GM10266 (cell line): ENCODE data around the gene SLC24A3.

Source experiments
- DNase-seq: peaks from one replicate; pipeline ENCODE4 v3.0.0; 2012; ENCODE audit errors: extremely low spot score
- TF ChIP-seq, protein P1 (sequence below): IDR thresholded peaks from 2 replicates; pipeline ENCODE4 v1.5.1; 2012; ENCODE audit warnings: mild to moderate bottlenecking, low read depth; ENCODE audit not compliant: control insufficient read depth, insufficient read depth; ENCODE audit errors: missing control alignments

Gene SLC24A3

DNA sequence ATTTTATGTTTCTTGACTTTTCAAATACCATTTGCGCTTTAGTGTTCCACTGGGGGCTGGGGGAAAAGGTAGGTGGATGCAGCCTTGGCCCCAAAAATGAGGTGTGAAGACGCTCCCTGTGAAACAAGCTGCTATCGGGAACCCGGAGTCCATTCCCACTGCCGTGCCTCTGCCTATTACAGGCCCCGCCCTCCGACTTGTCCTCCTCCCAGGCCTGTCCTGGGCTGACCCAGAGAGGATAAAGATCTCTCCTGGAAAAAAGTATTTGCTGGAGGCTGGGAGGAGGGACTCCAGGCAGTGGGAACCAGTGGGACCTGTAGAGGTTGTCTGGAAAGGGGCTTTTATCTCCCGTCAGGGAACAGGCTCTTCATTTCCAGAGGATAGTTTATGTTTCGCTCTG lies 215.0 kb downstream of the SLC24A3 start:
- TF ChIP-seq, protein P1, sequence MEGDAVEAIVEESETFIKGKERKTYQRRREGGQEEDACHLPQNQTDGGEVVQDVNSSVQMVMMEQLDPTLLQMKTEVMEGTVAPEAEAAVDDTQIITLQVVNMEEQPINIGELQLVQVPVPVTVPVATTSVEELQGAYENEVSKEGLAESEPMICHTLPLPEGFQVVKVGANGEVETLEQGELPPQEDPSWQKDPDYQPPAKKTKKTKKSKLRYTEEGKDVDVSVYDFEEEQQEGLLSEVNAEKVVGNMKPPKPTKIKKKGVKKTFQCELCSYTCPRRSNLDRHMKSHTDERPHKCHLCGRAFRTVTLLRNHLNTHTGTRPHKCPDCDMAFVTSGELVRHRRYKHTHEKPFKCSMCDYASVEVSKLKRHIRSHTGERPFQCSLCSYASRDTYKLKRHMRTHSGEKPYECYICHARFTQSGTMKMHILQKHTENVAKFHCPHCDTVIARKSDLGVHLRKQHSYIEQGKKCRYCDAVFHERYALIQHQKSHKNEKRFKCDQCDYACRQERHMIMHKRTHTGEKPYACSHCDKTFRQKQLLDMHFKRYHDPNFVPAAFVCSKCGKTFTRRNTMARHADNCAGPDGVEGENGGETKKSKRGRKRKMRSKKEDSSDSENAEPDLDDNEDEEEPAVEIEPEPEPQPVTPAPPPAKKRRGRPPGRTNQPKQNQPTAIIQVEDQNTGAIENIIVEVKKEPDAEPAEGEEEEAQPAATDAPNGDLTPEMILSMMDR, result no peak
- DNase-seq, result no peak

GRCh38 chr20:19427913-19428312 lies 215.5 kb downstream of the SLC24A3 start:
- TF ChIP-seq, protein P1, result no peak
- no peak for DNase-seq

- DNase-seq, result no peak
- TF ChIP-seq, protein P1, result no peak
These were observed 215.9 kb downstream of the SLC24A3 start for GRCh38 chr20:19428324-19428723.

DNA sequence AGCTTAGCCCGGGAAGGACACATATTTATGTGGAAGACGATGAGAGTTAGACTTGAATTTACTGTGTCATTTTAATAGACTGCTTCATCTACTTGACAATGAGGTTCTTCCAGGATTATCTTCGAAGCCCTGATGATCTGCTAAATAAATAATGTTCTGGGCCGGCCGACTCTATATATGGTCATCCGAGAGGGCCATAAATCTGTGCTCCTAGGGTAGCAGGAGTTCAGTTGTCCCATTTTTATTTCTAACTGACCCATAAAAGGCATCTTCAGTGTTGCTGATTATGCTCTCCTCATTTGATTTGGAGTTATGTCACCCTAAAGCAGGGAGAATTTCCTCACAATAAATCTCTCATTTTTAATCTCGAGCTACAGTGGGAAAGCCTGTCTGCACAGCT lies 217.1 kb downstream of the SLC24A3 start:
- DNase-seq, result no peak
- TF ChIP-seq, protein P1, result no peak

DNA sequence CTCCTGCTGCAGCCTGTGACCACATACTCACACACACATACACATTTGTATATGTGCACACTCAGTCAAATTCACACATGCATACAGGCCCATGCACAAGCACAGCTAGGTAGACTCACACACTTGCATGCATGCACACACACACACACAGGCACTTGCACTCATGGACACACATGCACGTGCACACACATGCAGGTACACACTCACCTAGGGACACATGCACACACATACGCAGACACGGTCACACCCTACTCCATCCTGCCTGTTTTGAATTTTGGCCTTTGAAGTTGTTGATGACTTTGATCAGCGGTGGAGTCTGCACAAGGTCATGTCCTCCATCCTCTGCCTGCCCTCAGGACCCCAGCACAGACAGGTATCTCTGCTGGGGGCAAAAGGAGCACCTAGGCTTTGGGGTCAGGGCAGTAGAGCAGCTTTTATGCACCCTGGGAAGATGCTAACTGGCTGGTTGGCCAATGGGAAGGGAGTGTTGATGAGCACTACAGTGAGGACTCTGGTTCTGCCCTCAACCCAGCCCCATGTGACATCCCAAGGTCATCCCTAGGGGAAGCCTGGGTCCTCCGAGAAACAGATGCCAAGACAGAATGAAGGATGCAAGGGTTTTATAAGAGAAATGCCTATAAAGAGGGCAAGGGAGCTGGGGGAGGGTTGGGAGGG lies 218.3 kb downstream of the SLC24A3 start:
- TF ChIP-seq, protein P1, result no peak
- DNase-seq, result no peak

GRCh38 chr20:19431316-19431700 lies 218.9 kb downstream of the SLC24A3 start:
- no peak for DNase-seq

DNA sequence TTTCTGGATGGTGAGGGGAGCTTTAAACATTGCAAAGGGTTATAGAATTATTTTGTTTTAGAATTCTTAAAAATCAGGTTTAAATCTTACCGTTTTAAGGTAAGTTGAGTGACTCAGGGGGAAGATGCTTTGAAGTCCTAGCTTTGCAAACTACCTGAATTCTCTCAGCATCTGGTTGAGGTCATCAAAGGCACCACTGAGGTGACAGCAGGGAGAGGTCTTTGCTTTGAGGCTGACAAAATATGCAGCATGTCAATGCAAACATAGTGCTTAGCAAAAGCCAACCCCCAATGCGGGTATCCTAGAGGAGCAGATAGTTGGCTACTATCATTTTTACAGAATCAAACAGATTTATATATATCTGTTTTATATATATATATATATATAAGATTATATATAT lies 219.5 kb downstream of the SLC24A3 start:
- no peak for DNase-seq
- TF ChIP-seq, protein P1, result no peak

More at GRCh38 chr20:19431316-19431700, 218.9 kb downstream of the SLC24A3 start:
- TF ChIP-seq, protein P1, result no peak
